HG02571 (cell line): Measurements from ENCODE around the gene SLC35G6.
A peak's percentile ranks its signal among the peaks of the same experiment; 100 is the strongest.
"Not testable (repeated sequence)": the region's sequence is repeated elsewhere in the genome, so short reads cannot be mapped to it uniquely, and the experiment has no call there.

ENCODE experiments used
- ATAC-seq: cut with Tn5 transposase; IDR thresholded peaks from one replicate; pipeline ENCODE4 v1.9.1; 2021; ENCODE audit warnings: mild to moderate bottlenecking, moderate library complexity; ENCODE audit not compliant: unreplicated experiment

The SLC35G6 gene

DNA sequence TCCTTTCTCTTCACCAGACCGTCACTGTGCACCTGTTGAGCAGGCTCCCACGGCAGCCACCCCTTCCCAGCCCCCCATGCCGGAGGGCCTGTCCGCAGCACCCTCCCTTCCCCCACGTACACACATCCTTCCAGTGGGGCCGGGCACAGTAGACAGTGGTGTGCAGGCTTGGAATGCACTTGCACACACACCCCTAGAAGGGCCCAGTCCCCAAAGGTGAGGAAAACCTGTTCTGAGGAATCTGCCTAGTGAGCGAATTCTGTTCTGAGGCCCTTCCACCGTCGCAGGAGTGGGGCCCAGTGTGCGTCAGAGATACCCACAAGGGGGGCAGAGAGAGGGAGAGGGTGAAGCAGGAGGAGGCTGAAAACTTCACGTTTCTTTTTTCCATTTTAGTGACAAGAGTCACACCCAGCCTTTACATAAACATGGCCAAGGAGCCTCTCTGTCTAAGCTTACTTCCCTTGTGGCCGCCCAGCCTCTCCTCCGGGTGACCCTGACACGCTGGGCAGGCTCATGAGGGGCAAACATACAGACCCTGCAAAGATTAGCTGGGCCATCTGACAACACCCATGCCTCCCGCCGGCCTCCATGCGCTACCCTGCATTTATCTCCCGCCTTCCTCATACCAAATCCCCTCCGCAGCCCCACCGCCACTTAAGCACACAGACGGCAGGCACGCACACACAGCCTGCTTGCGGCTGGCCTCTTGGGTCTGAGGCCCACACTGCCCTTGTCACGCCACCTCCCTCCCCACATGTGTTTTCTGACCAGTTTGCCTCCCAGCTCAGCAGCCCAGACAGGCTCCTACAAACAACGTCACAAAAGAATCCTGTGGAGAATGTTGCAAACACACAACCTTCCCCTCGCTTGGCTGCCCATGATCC, 3.6 kb upstream of the SLC35G6 start:
- no peak for ATAC-seq

DNA sequence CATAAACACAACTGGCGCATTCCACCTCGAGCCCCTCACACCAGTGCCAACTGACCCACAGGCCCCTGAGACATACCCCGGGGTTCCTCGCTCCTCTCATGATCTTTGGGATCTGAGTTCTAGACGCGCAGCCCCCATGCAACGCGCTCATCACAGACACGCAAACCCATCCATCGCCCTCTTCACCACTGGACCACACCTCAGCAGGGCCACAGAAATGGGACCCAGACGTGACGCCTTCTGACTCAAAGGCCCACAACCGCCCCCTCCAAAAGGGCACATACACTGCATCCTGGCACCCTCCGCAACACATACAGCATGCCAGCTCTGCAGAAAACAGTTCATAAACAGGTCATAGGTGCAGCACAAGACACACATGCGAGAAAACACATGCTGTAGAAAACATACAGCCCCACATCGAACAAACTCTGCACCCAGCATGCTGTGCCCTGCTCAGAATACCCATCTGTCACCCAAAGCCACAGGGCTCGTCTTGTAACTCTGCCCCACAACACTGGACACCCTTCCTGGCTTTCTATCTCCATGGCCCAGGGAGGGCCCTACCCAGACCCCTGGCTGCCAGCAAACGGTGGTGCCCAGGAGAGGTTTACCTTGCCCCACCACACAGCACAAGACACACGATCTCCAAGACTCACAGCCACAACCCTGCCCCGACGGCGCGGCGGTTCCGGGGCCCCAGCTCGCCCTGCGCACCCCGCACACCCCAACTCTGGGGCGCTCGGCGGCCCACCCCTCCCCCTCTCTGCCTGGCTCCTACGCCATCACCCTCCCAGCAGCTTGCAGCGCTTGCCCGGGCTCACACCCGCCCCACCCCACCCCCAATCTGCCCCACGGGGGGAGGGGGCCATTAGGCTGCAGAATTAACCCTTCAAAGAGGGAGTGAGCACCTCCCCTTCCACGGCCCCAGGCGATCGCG, 2.7 kb upstream of the SLC35G6 start:
- ATAC-seq = no peak

DNA sequence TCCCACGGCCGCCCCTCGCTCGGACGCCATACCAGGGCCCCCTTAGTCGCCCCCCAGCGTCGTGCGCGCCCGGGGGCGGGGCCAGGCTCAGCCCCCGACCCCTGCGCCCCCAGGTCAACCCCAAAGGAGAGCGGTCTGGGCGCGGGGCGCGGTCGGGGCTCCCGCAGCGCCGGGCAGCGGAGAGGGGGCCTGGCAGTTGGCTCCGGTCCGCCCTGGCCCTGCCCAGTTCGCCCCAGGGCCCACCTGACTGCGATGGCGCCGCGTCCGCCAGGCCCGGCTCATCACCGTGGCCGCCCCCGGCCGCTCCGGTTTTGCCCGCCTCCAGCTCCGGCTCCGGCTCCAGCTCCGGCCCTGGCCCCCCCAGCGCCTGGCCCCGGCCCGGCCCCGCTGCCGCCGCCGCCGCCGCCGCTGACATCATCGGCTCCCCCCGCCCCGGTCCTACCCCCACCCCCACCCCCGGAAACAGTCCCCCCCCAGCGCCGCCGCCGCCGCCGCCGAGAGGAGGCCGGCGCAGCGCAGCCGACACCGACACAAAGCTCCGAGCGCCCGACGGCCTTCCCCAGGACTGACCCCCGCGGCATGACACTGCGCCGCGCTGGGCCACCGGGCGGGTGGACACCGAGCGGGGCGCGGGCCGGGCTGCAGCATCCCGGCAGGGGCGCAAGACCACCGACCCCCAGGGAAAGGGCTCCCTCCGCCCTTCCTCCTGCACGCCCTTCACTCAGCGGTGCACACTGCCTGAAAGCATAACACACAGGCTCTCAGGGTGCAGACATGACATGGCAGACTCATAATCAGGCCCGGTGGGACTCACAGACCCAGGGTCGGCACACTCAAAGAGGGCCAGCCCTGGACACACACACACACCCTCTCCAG, 1.8 kb upstream of the SLC35G6 start, which contains the start of gene ZBTB4:
TSS of gene ZBTB4 (minus strand) at position 419 of the 876 bp plus-strand sequence. CDS start 12,830 bp downstream, outside the sequence.
- ATAC-seq = no peak

DNA sequence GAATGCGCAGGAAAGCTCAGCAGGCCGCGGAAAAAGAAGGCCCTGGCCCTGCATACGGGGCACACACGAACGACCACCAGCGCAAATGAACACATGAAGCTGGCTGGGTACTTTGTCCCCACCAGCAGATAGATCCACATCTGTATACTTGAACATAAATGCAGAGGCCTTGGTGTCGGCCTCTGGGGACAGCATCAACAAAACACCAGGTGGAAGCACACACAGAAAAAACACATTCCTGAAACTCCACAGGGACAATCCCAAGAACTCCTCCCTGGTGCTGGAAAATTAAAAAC, 1.2 kb upstream of the SLC35G6 start:
- ATAC-seq = no peak

DNA sequence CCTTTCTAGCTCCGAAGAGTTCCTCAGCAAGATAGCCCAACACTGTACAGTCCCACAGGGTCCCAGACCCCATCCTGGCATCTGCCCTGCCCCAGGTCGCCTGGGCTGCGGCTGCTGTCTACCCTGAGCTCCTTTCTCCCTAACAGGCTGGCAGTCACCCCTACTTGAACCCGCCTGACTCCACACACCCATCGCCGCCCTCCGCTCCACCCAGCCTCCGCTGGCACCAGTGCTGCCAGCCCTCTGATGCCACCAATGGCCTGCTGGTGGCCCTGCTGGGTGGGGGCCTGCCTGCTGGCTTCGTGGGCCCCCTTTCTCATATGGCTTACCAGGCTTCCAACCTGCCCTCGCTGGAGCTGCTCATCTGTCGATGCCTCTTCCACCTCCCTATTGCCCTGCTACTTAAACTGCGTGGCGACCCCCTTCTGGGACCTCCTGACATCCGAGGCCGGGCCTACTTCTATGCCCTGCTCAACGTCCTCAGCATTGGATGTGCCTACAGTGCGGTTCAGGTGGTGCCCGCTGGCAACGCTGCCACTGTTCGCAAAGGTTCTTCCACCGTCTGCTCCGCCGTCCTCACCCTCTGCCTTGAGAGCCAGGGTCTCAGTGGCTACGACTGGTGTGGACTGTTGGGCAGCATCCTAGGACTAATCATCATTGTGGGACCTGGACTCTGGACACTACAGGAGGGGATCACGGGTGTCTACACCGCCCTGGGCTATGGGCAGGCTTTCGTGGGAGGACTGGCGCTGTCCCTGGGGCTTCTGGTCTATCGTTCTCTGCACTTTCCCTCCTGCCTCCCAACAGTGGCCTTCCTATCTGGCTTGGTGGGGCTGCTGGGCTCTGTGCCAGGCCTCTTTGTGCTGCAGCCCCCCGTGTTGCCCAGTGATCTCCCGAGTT, 846 bp downstream of the SLC35G6 start:
- not testable (repeated sequence) for ATAC-seq

DNA sequence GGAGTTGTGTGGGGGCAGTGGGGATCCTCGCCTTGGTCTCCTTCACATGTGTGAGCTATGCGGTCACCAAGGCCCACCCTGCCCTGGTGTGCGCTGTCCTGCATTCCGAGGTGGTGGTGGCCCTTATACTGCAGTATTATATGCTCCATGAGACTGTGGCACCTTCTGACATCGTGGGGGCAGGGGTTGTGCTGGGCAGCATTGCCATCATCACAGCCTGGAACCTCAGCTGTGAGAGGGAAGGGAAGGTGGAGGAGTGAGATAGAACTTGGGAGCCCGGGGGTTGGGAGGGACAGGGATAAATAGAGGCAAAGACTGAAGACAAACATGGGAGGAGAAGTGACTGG, 1.5 kb downstream of the SLC35G6 start:
- not testable (repeated sequence) for ATAC-seq

DNA sequence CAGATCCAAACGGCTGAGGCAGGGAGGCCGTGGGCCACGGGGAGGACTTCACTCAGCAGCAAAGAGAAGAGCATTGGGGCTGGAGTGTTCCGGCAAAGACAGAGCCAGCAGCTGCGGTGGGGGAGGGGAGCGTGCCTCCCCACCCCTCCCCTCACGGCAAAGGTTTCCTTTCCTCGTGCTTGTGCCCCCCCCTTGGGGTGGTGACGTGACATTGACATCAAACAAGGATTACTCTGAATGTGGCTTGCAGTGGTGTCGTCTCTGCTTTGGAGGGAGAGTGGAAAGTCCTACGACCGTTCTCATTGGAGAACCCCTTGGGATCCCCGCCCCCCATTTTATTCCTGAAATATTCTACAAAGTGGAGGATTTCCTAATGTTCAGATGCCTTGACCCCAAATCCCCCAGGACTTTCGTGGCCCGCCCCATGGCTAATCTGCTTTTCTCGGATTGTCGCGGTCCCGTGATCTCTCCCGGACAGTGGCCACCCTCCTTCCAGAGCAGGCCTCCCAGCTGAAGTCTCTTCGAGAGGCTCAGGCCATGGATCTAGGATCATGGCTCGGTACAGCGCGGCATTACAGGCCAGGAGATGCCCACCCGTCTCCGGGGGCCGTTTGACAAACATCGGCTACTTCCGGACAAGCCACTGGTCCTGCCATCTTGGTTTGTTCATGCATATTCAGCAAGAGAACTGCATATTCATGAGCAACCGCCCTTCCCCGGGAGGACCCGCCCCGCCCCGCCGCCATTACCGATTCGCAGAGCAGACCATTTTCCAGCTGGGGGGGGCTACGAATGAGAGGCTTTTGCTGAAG, 2.2 kb downstream of the SLC35G6 start:
- ATAC-seq = peak; percentile 39

DNA sequence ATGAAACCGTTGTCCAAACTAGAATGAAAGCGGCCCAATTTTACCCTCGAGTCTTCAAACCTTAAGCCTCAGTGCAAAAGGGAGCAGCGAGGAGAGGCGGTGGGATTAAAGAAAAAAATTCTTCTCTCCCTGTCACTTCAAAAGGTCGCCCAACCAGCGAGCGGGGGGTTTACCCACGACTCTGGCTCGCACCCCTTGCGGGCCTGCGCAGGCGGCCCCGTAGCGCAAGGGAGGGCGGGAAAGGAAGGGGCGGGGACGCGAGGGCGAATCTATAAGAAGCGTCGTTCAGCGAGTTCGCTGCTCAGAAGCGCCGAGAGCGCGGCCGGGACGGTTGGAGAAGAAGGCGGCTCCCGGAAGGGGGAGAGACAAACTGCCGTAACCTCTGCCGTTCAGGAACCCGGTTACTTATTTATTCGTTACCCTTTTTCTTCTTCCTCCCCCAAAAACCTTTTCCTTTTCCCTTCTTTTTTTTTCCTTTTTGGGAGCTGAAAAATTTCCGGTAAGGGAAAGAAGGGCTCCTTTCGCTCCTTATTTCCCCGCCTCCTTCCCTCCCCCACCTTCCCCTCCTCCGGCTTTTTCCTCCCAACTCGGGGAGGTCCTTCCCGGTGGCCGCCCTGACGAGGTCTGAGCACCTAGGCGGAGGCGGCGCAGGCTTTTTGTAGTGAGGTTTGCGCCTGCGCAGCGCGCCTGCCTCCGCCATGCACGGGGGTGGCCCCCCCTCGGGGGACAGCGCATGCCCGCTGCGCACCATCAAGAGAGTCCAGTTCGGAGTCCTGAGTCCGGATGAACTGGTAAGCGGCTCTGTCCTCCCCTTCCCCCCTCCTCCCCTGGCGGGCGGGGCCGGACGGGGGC, 3.0 kb downstream of the SLC35G6 start, which contains the start of gene POLR2A:
TSS of gene POLR2A (plus strand) at position 300 of the 852 bp plus-strand sequence.
- peak; percentile 61 for ATAC-seq

DNA sequence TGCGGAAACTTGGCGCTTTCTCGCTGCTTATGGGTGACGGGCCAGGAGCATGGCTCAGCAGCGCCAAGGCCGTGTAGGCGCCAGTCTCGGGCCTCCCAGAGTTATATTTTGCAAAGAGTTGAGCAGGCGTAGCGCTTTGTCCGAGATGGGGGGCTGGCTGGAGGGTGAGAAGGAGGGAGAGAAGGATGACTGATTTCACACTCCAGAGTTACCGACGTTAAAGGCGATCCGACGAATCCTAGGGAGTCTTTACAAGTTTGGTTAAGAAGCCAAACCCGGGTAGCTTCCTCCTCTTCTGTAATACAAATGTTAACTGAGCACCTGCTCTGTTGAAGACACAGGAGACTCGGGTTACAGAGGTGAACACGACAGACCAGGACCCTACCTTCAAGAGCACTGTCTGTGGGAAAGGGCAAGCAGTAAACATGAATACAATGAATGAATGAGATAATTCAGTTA, 3.7 kb downstream of the SLC35G6 start:
- ATAC-seq = no peak

DNA sequence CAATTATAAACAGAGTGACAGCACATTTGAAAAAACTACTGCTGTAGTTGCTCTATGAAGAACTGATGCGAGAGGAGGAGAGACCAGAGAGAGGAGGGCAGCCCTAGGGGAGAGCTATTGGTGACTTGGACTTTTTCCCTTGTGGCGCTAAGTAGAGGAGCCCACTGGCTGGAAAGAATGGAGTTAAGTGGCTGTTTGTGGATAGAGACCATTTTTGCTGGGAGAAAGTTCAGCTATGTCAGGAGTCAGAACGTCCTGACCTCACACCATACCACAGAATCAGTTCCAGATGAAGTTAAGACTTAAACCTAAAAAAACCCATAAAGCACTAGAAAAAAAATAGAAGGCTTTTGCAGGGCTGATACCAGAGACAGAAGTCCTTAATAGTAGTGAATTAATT, 4.9 kb downstream of the SLC35G6 start:
- ATAC-seq = no peak

DNA sequence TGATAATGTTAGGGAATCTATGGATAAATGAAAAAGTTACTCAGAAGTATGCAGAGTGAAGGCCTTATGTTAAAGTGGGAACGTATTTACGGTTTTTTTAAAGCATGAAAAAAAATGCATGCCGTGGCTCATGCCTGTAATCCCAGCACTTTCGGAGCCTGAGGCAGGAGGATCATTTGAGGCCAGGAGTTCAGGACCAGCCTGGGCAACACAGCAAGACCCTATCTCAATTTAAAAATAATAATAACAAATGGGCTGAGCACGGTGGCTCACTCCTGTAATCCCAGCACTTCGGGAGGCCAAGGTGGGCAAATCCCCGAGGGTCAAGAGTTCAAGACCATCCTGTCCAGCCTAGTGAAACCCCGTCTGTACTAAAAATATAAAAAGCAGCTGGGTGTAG, 8.9 kb downstream of the SLC35G6 start:
- no peak for ATAC-seq

DNA sequence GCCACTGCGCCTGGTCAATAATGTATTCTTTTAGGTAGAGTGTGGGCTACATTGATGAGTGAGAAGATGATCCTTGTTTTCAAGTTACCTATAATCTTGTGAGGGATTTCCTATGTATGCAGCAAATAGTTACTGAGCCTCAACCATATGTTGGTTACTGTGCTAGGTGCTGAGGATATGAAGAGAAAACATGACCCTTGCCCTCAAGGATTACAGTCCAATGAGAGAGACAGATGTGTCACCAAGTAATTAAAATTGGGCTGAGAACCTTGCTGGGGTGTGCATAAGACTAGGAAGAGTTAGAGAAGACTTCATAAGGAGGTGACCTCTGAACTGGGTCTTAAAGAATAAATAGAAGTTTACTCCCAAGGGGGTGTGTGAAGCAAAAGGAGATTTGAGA, 10.3 kb downstream of the SLC35G6 start:
- no peak for ATAC-seq

DNA sequence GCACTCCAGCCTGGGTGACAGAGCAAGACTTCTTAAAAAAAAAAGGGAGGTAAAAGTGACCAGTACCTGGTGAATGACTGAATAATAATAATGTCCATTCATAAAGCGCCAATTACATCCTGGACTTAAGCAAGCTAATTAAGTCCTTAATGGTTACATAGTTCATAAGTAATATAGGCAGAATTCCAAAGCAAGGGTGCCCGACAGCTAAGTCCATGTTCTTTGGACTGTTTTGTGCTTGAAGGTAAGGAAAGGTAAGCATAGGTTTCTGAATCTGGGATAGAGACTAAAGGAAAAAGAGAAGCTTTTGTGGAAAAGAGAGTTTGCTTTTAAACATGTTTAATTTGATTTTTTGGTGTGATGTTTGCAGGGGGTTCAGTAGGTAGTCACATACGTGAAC, 12.7 kb downstream of the SLC35G6 start:
- ATAC-seq = no peak

DNA sequence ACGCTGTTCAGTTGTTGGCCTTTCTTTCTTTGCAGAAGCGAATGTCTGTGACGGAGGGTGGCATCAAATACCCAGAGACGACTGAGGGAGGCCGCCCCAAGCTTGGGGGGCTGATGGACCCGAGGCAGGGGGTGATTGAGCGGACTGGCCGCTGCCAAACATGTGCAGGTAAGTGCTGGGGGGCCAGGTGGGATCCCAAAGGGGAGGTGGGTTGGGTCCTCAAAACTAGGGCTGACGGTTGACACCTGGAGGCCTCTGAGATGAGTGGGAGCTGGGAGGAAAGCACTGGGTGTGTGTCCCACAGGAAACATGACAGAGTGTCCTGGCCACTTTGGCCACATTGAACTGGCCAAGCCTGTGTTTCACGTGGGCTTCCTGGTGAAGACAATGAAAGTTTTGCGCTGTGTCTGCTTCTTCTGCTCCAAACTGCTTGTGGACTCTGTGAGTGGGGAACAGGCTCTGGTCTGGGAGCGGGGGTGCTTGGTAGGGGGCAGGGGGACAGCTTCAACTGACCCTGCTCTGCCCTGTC, 14.7 kb downstream of the SLC35G6 start:
- no peak for ATAC-seq

DNA sequence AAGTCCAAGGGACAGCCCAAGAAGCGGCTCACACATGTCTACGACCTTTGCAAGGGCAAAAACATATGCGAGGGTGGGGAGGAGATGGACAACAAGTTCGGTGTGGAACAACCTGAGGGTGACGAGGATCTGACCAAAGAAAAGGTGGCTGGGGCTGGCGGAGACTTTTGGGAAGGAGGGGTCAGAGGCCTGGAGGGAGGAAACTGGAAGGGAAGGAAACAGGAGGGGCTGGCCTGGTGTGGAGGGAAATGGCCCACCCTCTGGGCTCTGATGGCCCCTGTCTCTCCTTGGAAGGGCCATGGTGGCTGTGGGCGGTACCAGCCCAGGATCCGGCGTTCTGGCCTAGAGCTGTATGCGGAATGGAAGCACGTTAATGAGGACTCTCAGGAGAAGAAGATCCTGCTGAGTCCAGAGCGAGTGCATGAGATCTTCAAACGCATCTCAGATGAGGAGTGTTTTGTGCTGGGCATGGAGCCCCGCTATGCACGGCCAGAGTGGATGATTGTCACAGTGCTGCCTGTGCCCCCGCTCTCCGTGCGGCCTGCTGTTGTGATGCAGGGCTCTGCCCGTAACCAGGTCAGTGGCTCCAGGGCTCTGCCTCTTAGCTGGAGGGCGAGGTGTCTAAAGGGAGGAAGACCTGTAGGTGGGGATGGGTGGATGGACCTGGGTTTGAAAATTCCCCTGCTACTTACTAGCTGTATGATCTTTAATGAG, 15.4 kb downstream of the SLC35G6 start:
- no peak for ATAC-seq

DNA sequence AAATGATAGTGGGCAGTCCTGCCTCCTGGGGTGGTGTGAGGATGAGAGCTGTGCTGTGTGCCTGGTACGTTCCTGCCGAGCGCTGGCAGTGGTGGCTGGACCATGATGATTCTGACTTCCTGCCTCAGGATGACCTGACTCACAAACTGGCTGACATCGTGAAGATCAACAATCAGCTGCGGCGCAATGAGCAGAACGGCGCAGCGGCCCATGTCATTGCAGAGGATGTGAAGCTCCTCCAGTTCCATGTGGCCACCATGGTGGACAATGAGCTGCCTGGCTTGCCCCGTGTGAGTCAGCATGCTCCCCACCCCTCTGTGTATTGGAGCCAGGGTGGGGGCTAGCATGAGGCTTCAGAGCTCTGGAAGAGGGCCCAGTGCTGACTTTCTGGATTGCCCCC, 16.0 kb downstream of the SLC35G6 start:
- no peak for ATAC-seq

DNA sequence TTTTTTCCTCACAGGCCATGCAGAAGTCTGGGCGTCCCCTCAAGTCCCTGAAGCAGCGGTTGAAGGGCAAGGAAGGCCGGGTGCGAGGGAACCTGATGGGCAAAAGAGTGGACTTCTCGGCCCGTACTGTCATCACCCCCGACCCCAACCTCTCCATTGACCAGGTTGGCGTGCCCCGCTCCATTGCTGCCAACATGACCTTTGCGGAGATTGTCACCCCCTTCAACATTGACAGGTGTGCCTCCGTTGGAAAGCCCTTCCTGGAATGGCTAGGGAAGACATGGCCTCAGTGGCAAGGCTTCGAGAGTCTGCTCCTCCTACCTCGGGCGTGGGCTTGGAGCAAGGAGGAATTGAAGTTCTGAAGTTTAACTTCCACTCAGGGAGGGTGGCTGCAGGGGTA, 16.4 kb downstream of the SLC35G6 start:
- ATAC-seq = no peak
